ENCODE measurements around the gene SRSF3.
"Not testable (repeated sequence)": the region's sequence is repeated elsewhere in the genome, so short reads cannot be mapped to it uniquely, and the experiment has no call there.

Gene SRSF3

GRCh38 chr6:36605560-36606391 is 11.6 kb downstream of the SRSF3 start:
- DNase-seq = no peak

- not testable (repeated sequence) for DNase-seq
These were observed 13.1 kb downstream of the SRSF3 start for GRCh38 chr6:36607305-36607682.

GRCh38 chr6:36607683-36608386 is 13.7 kb downstream of the SRSF3 start:
- DNase-seq = no peak

GRCh38 chr6:36608788-36609563 is 14.8 kb downstream of the SRSF3 start:
- DNase-seq = no peak

DNA sequence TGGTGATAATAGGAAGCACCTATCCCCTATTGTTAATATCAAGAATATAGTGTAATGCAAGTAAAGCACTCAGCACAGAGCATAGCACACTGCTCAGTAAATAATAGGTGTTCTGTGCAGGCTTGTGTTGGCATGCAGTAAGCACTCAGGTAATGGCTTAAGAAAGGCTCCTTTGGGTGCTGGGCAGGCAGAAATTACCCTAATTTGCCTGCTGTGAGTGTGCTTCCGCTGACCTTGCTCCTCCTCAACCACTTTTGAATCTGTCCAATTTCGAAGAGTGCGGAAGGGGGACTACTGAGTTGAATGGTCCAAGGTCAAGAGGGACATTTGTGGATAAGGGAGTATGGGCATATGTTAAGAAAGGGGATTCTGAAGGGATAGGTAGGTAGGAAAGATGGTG is 15.4 kb downstream of the SRSF3 start:
- DNase-seq = no peak

DNA sequence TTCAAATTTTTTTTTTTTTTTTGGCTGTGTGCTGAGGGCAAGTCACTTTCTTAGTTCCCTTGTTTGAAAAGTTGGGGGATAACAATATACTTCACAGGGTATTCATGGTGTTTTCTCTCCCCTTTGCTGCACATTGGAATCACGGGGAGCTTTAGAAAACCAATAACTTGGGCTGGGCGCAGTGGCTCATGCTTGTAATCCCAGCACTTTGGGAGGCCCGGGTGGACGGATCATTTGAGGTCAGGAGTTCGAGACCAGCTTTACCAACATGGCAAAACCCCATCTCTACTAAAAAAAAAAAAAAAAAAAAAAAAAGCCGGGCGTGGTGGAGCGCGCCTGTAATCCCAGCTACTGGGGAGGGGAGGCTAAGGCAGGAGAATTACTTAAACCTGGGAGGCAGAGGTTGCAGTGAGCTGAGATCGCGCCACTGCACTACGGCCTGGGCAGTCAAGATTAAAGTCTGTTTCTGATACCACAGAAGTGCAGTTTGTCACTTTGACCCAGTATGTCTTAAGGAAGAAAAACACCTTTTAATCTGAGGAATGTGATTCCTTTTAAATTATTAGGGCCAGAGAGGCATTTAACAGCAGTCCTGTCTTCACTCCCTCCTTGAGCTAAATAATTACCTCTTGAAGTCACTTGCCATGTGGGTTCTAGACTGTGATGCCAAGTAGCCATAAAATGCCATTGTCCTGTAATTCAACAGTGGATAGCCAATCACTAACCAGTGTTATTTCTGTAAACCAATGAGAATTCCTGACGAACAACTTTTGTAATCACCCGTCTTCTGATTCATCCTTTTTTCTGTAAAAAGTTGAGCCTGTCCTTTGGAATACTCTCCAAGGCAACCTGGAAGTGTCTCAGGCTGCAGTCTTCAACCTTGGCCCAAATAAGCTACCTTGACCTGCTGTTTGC is 16.1 kb downstream of the SRSF3 start:
- no peak for DNase-seq

DNA sequence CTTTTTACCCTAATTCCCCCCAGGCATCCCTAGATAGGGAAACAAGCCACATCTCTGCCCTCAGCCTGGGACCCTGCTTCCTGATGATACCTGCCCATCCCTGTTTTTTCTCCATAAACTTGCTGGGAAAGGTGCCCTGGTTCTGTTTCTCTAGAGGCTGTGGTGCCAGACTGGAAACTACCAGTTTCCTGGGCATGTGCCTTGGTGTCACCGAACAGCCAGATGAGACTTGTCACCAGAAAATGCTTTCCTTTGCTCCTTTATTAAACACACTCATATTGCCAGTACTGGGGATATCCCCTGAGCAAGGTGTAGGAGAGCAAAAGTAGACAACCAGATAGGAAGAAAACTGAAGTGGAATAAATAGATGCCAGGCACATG is 16.8 kb downstream of the SRSF3 start:
- DNase-seq = no peak

DNA sequence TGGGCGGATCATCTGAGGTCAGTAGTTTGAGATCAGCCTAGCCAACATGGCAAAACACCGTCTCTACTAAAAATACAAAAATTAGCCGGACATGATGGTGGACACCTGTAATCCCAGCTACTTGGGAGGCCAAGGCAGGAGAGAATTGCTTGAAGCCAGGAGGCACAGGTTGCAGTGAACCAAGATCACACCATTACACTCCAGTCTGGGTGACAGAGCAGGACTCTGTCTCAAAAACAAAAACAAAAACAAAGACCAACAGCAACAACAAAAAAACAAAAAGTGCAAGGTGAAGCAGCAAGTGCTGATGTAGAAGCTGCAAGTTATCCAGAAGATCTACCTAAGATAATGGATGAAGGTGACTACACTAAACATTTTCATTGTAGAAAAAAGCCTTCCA is 17.5 kb downstream of the SRSF3 start:
- DNase-seq = not testable (repeated sequence)

DNA sequence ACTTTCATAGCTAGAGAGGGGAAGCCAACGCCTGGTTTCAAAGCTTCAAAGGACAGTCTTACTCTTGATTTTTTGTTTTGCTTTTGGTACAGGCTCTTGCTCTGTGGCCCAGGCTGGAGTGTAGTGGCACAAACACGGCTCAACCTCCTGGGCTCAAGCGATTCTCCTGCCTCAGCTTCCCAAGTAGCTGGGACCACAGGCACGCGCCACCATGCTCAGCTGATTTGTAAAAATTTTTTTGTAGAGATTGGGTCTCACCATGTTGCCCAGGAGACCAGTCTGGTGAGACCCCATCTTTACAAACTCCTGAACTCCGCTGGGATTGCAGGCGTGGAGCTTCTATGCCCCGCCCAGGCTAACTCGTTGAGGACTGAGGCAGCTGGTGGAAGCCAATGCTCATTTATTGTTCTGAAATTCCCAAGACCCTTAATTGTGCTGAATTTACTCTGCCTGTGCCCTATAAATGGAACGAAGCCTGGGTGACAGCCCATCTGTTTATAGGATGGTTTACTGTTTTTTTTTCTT is 18.0 kb downstream of the SRSF3 start:
- DNase-seq = no peak

GRCh38 chr6:36613200-36613995 is 19.2 kb downstream of the SRSF3 start:
- no peak for DNase-seq

DNA sequence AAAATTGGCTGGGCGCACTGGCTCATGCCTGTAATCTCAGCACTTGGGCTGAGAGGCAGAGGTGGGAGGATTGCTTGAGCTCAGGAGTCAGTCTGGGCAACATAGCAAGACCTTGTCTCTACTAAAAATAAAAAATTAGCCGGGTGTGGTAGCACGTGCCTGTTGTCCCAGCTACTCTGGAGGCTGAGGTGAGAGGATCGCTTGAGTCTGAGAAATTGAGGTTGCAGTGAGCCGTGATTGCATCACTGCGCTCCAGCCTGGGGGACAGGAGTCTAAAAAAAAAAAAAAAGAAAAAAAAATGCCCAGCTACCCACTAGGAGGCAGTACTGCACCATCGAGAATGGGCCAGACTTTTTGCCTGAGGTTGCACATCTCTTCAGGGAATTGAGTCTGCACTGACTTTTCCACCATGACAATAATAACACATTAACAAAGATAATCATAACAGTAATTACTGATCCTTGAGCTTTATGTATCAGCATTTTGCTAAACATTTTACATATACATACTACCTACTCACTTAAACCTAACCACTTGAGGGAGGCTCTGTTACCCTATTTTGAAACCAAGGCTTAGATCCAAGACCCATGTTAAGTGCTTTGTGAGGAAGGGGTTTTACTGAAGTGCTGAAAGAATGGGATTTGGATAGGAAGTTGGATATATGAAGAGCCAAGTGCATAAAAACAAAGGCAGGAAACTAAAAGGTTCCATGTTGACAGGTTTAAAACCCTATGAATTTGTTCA is 21.0 kb downstream of the SRSF3 start:
- DNase-seq = no peak

DNA sequence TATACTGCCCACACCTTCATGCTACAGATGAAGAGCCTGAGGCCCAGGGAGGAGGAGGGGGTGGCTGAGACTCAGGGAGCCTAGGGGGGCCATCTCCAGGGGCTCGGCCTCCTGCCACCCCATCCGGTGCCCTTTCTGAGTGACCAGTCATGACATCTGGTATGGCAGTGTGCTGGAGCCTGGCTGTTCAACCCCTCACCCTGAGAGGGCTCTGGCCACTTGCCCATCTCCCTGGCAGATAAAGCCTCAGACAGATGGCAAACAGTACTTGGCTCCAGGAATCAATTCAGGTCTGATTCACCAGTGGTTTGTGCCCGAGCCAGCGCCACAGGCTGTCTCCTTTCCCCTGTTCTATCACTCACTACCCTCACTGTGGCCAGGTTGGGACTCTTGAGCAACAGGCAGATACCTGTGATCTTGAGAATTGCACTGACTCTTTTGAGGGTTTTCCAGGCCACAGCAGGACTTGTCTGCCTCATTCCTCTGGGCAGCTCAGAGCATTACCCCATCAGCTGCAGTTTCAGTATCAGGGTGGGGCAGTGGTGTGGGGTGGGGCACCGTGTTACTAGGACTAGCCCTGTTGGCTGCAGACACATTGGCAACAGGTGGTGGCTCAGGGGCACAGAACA is 22.8 kb downstream of the SRSF3 start:
- DNase-seq = no peak

- no peak for DNase-seq
These were observed 24.5 kb downstream of the SRSF3 start for GRCh38 chr6:36618366-36619355.

DNA sequence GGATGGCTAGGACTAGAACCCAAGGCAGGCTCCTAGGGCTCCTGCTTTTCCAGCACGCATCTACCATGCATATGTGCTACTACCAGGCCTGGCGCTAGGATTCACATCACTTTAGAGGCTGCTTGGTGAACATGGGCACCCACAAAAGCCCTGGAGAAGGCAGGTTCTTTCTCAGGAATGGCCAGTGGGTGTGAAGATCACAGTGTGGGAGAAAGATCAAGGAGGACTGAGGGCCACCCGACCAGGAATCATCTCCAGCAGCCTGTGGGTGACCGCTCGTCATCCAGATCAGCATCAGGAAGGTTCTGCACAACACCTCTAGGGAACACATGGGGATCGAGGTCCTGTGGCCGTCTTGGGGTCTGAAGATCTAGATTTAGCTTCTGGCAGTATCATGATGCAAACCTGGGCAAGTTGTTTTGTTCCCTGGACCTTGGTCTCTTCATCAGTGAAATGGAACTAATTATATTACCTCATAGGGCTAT is 27.3 kb downstream of the SRSF3 start:
- DNase-seq = no peak

DNA sequence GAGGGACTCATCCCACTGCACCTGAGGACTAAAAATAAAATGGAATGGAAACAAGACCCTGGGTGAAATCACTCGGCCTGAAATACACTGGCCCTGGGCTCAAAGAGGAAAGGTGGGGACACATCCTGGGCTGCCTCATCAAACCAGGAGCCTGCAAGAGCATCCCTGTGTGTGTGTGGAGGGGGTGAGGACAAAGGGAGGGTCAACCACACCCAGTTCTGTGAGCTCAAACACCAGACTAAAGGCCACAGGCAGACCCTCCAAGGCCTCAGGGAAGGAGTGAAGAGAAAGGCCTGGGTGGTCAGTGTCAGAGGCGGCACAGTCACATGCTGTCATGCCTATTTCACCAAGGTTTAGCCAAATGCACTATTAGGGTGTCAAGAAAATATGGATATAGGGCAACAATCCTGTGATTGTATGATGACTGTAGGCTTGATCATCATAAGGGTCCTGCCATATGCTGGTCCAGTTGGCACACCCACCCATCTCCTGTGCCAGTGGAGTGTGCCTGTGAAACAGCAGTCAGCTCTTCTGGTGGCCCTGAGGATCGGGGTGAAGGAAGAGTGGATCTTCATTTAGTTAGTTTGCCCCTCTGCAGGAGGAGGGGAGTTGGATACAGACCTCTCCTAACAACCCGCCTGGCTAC is 28.9 kb downstream of the SRSF3 start:
- DNase-seq = no peak

- DNase-seq = peak; percentile 73
These were observed 29.6 kb downstream of the SRSF3 start for GRCh38 chr6:36623547-36624459.
